NB4 (cell line): ENCODE results near the gene OLFML1.

Source experiments
- CTCF ChIP-seq: IDR thresholded peaks from one replicate; pipeline ENCODE4 v1.5.1; 2012; ENCODE audit warnings: low read depth, low read length
- MAX ChIP-seq: IDR thresholded peaks from 2 replicates; pipeline ENCODE4 v1.6.1; 2011; ENCODE audit warnings: low read depth, low read length

GRCh38 chr11:7520011-7520942, 35.0 kb downstream of the OLFML1 start:
- TF ChIP-seq CTCF (no peak), MAX (no peak)
